RWPE1 (cell line): Measurements from ENCODE around the gene SLC24A5.
A peak's percentile ranks its signal among the peaks of the same experiment; 100 is the strongest.

ENCODE experiments used
- CTCF ChIA-PET: fragments of 350-600 bp; sonication (Branson Sonifier 250); formaldehyde crosslinking; extraction: SDS; loops from one replicate; lab custom pipeline; 2021; lab: Yijun Ruan, JAX
- POLR2A ChIA-PET: fragments of 400-600 bp; formaldehyde crosslinking; extraction: SDS; loops from one replicate; lab custom pipeline; 2020; ENCODE audit warnings: antibody characterized with exemption; ENCODE audit not compliant: low non-redundant PET; lab: Yijun Ruan, JAX
- DNase-seq: peaks from one replicate; pipeline ENCODE4 v3.0.0; 2012; ENCODE audit warnings: low spot score
- H3K27ac ChIP-seq: fragments of 450-650 bp; 2 replicates; pipeline ENCODE4 v1.5.1; 2017
- CTCF ChIP-seq: fragments of 450-650 bp; conservative IDR thresholded peaks from 2 replicates; pipeline ENCODE4 v1.5.1; 2017; ENCODE audit warnings: low read depth, mild to moderate bottlenecking

SLC24A5 gene

GRCh38 chr15:48102167-48102566 lies 18.6 kb upstream of the SLC24A5 start:
- TF ChIP-seq CTCF, result no peak
- POLR2A ChIA-PET, result no interaction called here
- no peak overlapping the region for H3K27ac ChIP-seq
- CTCF ChIA-PET, result no interaction called here
- DNase-seq, result no peak

DNA sequence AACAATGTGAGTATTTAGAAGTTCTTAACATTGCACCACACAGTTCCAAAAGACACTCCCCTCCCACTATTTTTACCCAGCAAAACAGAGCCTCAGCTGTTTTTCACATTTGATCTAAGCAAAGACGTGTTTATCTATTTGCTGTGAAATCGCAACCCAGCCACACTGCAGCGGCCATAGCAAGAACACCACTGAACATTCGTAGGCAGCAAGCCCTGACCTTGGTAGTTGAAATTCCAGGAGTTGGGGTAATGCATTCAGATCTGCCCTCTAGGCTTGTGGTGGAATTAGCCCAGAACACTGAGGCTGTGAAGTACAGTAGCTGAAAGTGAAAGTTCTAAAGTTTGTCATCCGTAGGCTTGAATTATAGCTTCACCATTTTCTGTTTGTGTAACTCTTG lies 17.1 kb upstream of the SLC24A5 start:
- no peak for DNase-seq
- no peak overlapping the region for H3K27ac ChIP-seq
- TF ChIP-seq CTCF, result no peak
- ChIA-PET POLR2A (no interaction called here), CTCF (no interaction called here)

GRCh38 chr15:48105936-48106335 lies 14.9 kb upstream of the SLC24A5 start:
- CTCF ChIA-PET, result interaction anchor here (0.7 to 1.5 kb wide), 2 partner anchors 179 to 696 kb away, joined by 3 read pairs; no protein-coding TSS in a partner anchor
- POLR2A ChIA-PET, result no interaction called here
- TF ChIP-seq CTCF, result no peak
- DNase-seq, result no peak
- H3K27ac ChIP-seq, result no peak overlapping the region

DNA sequence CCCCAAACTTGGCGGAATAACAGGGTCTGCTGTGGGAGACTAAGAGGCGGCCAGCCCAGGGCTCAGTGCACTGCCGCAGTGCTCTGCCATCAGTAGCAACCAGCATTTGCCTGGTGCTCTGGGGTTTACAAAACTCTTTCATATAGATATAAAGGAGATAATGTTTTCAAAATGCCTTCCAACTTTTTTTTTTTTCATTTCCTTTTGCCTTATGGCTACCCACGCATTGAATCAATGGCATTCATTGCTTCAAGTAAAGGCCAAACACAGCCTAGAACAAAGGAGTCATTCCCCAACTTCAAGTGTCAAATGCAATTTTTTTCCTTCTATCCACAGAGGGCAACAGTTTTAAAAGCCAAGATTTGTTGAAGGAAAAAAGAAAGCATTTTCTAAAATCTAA lies 11.6 kb upstream of the SLC24A5 start:
- ChIA-PET CTCF (no interaction called here), POLR2A (no interaction called here)
- no peak for TF ChIP-seq CTCF
- DNase-seq, result no peak
- H3K27ac ChIP-seq, result no peak overlapping the region

DNA sequence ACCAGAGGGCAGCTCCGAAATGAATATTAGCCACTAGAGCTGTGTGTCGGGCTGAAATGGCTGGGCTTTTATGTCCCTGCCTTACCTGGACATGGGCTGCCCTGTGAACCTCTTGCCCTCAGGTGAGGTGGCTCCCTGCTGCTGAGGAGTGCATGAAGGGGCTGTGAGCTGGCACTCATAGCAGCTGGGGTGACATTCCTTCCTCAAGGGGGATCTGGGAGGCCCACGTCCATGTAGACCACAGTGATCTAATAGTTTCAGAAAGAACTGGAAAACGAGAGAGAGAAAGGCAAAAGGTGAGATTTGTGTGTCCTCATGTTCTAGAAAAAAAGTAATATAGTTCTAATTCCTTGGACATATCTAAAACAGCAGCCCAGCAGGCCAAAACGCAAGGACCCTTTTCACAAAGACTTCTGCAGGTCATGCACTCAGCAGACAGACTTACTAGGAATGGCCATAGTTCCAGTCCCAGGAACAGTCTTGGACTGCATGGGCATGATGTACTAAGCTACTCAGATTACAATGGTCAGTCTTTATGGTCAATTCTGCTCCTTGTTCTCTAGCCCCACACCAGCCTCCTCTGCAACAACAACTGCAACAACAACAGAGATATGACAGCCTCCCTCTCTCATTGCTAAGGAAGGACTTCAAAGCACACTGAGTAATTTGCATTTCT lies 10.8 kb upstream of the SLC24A5 start:
- CTCF ChIA-PET, result interaction anchor here (0.7 kb wide), 1 partner anchor 68 kb away, joined by 5 read pairs; no protein-coding TSS in a partner anchor
- POLR2A ChIA-PET, result no interaction called here

GRCh38 chr15:48112242-48112641 lies 8.5 kb upstream of the SLC24A5 start:
- TF ChIP-seq CTCF, result peak; percentile 42
- DNase-seq, result peak; percentile 27
- POLR2A ChIA-PET, result no interaction called here
- no peak overlapping the region for H3K27ac ChIP-seq
- CTCF ChIA-PET, result interaction anchor here (0.5 to 1.8 kb wide), 10 partner anchors 9 to 678 kb away, joined by 3 to 7 read pairs (median 4); partner anchors contain the start of gene SLC24A5

More for the DNA sequence above, 10.8 kb upstream of the SLC24A5 start:
- no peak for TF ChIP-seq CTCF
- H3K27ac ChIP-seq, result no peak overlapping the region
- DNase-seq, result no peak
